Activated CD8-positive, alpha-beta T cell treated with anti-CD3 and anti-CD28 coated beads, Interleukin-2, amount 10 ng/mL, durations not matched to agents 7 days and 5 days (primary cell): ENCODE measurements around the gene SEC16B. TPM values are rescaled to one million over a fixed set of nuclear protein-coding genes. Genes with fewer than 3 reads are reported as not detected.

Source experiments
- ATAC-seq: fragments of 150-1000 bp; cut with Tn5 transposase; one replicate; pipeline ENCODE4 v1.10.0; 2021; ENCODE audit warnings: moderate library complexity
- CTCF ChIA-PET: fragments of 350-600 bp; sonication (Branson Sonifier 250); formaldehyde crosslinking; loops from one replicate; lab custom pipeline; 2021; ENCODE audit warnings: antibody characterized with exemption; lab: Charles Lee
- POLR2A ChIA-PET: fragments of 350-600 bp; sonication (Branson Sonifier 250); formaldehyde crosslinking; loops from one replicate; lab custom pipeline; 2021; ENCODE audit warnings: antibody characterized with exemption; lab: Charles Lee
- DNase-seq: peaks from one replicate; pipeline ENCODE4 v3.0.0-alpha.2; 2020
- H3K27ac Mint-ChIP-seq: one replicate; pipeline ENCODE4 v1.8.0; 2021; ENCODE audit warnings: mild to moderate bottlenecking, mixed read lengths
- H3K27me3 Mint-ChIP-seq: one replicate; pipeline ENCODE4 v1.8.0; 2021; ENCODE audit warnings: low read depth, mixed read lengths
- H3K36me3 Mint-ChIP-seq: one replicate; pipeline ENCODE4 v1.8.0; 2021; ENCODE audit warnings: low read depth, mixed read lengths
- H3K4me1 Mint-ChIP-seq: one replicate; pipeline ENCODE4 v1.8.0; 2021; ENCODE audit warnings: low read depth, mixed read lengths
- H3K4me3 Mint-ChIP-seq: one replicate; pipeline ENCODE4 v1.8.0; 2021; ENCODE audit warnings: mild to moderate bottlenecking, mixed read lengths
- H3K9me3 Mint-ChIP-seq: one replicate; pipeline ENCODE4 v1.8.0; 2022; ENCODE audit warnings: mixed read lengths; ENCODE audit not compliant: insufficient read depth
- total RNA-seq, 2 experiments: library from RNA; stranded (reverse); gene quantifications; one replicate each; pipeline ENCODE4 v1.2.3, GENCODE V29; 2021

SEC16B gene
- total RNA-seq, 2 experiments from 2014 or later: not detected

DNA sequence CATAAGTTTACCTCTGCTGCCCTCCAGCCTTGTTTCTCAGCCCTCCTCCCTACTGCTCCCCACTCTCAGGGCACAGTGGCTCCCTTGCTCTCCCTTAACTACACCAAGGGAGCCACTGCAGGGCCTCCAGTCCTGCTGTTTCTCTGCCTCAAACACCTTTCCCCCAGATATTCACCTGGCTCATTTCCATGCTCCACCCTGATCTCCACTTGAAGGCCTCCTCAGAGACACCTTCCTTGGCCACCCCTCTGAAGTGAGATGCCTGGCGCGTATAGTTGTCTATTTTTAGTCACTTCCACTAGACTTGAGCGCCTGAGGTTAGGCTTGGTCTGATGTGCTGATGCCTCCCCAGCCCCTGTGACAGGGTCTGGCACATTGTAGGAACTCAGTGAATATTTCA lies 34.9 kb downstream of the SEC16B start:
- Mint-ChIP-seq H3K27me3 (no peaks in the 10 kb centered on the region), H3K4me1 (no peaks in the 10 kb centered on the region), H3K36me3 (no peaks in the 10 kb centered on the region), H3K27ac (no peak overlapping the region), H3K4me3 (no peak overlapping the region), H3K9me3 (no peaks in the 10 kb centered on the region)
- ATAC-seq: no peak
- DNase-seq: no peak
- CTCF ChIA-PET: no interaction called here
- POLR2A ChIA-PET: no interaction called here

DNA sequence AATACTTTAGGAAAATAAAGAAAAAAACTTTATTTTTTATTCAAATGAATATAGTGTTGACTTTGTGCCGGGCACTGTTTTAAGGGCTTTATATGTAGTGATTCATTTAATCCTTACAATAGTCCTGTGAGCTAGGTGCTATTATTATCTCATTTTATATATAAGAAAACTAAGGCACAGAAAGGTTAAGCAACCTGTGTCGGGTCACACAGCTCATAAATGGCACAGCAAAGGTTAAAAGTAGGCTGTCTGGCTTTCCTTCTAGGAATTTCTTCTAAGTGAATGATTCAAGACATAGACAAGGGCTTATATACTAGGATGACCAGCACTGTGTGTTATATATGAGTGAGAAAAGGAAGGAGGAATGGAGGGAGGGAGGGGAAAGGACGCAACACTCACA lies 35.4 kb downstream of the SEC16B start:
- no peaks in the 10 kb centered on the region for H3K27me3 Mint-ChIP-seq
- no peaks in the 10 kb centered on the region for H3K36me3 Mint-ChIP-seq
- DNase-seq: no peak
- H3K4me3 Mint-ChIP-seq: no peak overlapping the region
- H3K4me1 Mint-ChIP-seq: no peaks in the 10 kb centered on the region
- ChIA-PET POLR2A (no interaction called here), CTCF (no interaction called here)
- H3K9me3 Mint-ChIP-seq: no peaks in the 10 kb centered on the region
- no peak overlapping the region for H3K27ac Mint-ChIP-seq
- ATAC-seq: no peak

DNA sequence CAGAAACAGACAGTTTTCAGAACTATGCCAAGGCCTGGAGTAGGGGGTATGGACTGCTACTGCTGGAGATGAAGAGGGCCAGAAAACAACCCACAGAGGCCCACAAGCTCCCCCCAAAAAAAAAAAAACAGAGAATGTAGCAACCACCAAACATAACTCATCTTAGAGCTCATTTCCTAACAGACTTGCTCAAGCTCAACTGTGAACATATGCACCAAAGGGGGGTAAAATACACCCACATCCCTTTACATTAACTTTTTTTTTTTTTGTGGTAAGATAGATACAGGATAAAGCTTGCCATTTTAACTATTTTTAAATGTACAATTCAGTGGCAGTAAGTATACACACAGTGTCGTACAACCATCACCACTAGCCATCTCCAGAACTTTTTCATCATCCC lies 36.0 kb downstream of the SEC16B start:
- H3K4me1 Mint-ChIP-seq: no peaks in the 10 kb centered on the region
- DNase-seq: no peak
- no peaks in the 10 kb centered on the region for H3K27me3 Mint-ChIP-seq
- no peaks in the 10 kb centered on the region for H3K36me3 Mint-ChIP-seq
- ChIA-PET CTCF (interaction anchor here (1.1 kb wide), 1 partner anchor 14 kb away, joined by 3 read pairs; no protein-coding TSS in a partner anchor), POLR2A (no interaction called here)
- H3K4me3 Mint-ChIP-seq: no peak overlapping the region
- H3K9me3 Mint-ChIP-seq: no peaks in the 10 kb centered on the region
- ATAC-seq: no peak
- no peak overlapping the region for H3K27ac Mint-ChIP-seq

DNA sequence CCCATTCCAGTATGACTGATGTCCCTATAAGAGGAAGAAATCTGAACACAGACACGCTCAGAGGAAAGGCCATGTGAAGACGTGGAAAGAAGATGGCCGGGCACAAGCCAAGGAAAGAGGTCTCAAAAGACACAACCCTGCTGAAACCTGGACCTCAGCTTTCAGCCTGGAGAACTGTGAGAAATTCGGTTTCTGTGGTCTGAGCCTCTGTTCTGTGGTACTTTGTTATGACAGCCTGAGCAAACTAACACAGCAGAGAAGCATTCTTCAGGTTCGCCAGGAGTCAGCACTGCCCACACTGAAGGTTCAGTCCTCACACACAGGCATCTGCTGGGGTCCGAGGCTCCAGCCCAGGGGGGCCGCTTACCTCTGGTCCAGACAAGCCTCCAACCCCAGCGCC lies 37.7 kb downstream of the SEC16B start:
- no peaks in the 10 kb centered on the region for H3K36me3 Mint-ChIP-seq
- no peak overlapping the region for H3K4me3 Mint-ChIP-seq
- H3K9me3 Mint-ChIP-seq: no peaks in the 10 kb centered on the region
- no peaks in the 10 kb centered on the region for H3K4me1 Mint-ChIP-seq
- ChIA-PET CTCF (no interaction called here), POLR2A (no interaction called here)
- no peak for DNase-seq
- no peak for ATAC-seq
- H3K27me3 Mint-ChIP-seq: no peaks in the 10 kb centered on the region
- no peak overlapping the region for H3K27ac Mint-ChIP-seq

DNA sequence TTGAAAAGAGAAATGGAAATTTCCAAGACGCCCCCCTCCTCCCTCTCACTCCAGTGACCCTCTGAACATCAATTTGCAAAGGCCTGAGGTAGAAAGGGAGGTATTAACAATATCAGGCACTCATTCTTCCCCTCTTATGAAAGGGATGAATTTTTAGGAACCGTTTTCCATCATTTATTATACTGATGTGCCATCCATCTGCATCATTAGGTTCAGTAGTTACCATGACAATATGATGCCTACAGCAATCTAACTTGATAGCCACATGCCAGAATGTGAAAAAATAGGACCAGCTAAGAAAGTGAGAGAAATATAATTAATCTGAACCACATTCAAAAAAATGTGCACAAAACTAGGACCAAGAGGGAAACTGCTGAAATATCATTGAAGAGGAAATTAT lies 40.9 kb downstream of the SEC16B start:
- Mint-ChIP-seq H3K27ac (no peak overlapping the region), H3K4me3 (no peak overlapping the region), H3K4me1 (no peaks in the 10 kb centered on the region), H3K27me3 (no peaks in the 10 kb centered on the region), H3K36me3 (no peaks in the 10 kb centered on the region), H3K9me3 (no peaks in the 10 kb centered on the region)
- POLR2A ChIA-PET: no interaction called here
- no peak for DNase-seq
- ATAC-seq: no peak
- CTCF ChIA-PET: no interaction called here

DNA sequence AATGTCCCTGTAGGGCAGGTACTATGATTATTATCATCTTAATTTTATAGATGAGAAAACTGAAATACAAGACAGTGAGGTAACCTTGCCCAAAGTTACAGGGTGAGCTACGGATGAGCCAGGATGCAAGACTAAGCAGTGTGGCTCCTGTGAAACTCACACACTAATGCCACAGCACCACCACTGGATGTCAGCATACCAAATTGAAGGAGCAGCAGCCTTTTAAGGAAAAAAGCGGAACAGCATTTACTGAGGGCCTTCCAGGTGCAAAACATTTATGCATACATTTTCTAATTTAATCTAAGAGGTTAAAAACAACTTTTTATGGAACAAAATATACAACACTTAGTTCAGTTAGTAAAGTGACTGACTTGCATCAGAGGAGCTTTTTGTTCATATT lies 41.7 kb downstream of the SEC16B start:
- Mint-ChIP-seq H3K27ac (no peak overlapping the region), H3K27me3 (no peaks in the 10 kb centered on the region), H3K4me3 (no peak overlapping the region), H3K9me3 (no peaks in the 10 kb centered on the region), H3K36me3 (no peaks in the 10 kb centered on the region), H3K4me1 (no peaks in the 10 kb centered on the region)
- CTCF ChIA-PET: no interaction called here
- ATAC-seq: no peak
- DNase-seq: no peak
- POLR2A ChIA-PET: no interaction called here

DNA sequence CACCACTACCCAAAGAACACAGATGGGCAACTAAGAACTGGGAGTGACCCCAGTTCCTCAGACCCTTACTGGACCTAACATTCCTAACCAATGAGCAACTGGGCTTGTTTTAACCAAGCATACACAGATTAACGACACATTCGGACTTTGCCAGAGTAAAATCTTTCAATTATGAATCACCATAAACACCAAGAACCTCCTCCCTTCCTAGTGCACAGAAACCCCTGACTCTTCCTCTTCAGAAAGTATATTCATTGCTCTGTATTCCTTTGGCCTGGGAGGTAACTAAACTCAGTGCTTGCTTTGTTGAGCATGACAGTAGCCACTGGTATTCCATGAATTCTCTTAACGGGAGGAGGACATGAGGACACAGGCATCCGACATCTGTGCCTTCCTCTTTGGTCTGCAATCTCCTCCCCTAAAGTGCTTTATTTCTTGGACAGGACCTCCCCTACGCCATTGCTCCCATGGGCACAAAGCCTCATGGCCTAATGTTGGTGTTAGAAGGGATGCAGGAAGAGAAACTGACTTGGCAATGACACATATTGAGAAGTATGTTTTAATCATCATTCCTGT lies 42.7 kb downstream of the SEC16B start:
- no peaks in the 10 kb centered on the region for H3K27me3 Mint-ChIP-seq

DNA sequence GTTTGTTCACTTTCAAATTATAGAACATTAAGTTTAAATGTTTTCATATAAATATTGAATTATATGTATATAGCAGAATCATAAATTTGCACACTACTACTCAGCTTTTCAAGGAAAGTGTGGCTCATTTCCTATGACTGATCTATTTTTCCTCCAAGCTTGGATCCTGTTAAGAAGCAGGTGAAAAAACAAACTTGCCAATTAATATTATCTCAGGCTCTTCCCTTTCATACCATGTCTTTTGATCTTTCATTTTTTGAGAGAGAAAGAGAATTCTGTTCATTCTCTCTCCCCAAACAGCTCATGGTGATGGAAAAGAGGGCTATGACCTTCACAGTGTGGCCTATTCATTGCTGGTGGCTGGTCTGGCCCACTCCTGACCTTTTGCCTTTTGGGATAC lies 43.7 kb downstream of the SEC16B start:
- Mint-ChIP-seq H3K4me1 (no peaks in the 10 kb centered on the region), H3K27ac (no peak overlapping the region), H3K36me3 (no peaks in the 10 kb centered on the region), H3K27me3 (no peaks in the 10 kb centered on the region), H3K4me3 (no peak overlapping the region), H3K9me3 (no peaks in the 10 kb centered on the region)
- DNase-seq: no peak
- no peak for ATAC-seq
- POLR2A ChIA-PET: no interaction called here
- CTCF ChIA-PET: no interaction called here

More for the DNA sequence above, 42.7 kb downstream of the SEC16B start:
- Mint-ChIP-seq H3K27ac (no peak overlapping the region), H3K36me3 (no peaks in the 10 kb centered on the region), H3K4me1 (no peaks in the 10 kb centered on the region), H3K4me3 (no peak overlapping the region), H3K9me3 (no peaks in the 10 kb centered on the region)
- DNase-seq (no peak), ATAC-seq (no peak)
- CTCF ChIA-PET: no interaction called here
- POLR2A ChIA-PET: no interaction called here

DNA sequence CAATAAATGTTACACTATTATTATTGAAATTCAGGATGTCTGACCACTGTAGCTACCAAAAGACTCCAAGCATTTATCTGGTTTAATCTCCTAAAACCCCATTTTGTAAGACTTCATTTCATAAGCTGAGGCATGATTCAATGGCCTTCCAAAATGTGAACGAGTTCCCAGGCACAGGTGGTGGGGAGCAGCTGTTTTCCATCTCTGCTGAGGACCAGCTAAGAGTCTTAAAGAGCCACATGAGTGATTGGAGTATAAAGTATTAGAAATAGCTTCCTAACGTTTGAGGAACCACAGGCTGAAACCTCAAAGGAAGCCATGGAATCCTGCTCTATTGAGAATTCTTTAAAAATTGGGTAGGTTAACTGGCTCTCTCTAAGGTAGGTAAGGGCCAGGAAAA lies 44.9 kb downstream of the SEC16B start:
- no peaks in the 10 kb centered on the region for H3K27me3 Mint-ChIP-seq
- no peak for ATAC-seq
- DNase-seq: no peak
- no peaks in the 10 kb centered on the region for H3K4me1 Mint-ChIP-seq
- no peak overlapping the region for H3K4me3 Mint-ChIP-seq
- no peaks in the 10 kb centered on the region for H3K36me3 Mint-ChIP-seq
- H3K27ac Mint-ChIP-seq: no peak overlapping the region
- H3K9me3 Mint-ChIP-seq: no peaks in the 10 kb centered on the region
- ChIA-PET CTCF (no interaction called here), POLR2A (no interaction called here)

DNA sequence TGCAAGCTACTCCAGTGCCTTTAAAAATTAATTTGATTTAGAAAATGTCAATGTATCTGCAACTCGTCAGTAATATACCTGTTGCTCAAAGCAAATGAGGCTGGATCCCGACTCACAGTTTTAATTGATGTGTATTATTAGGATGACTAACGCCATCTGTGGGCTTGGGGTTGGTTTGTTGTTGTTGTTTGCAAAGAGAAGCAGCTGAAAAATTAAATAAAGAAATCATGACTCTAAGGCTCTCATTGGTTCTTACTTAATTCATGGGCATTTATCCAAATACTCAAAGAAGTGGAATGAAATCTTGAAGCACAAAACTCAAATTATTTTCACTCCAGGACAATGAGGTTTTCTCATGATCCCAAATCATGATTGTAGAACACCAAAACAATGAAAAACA lies 46.4 kb downstream of the SEC16B start:
- ChIA-PET POLR2A (no interaction called here), CTCF (no interaction called here)
- Mint-ChIP-seq H3K27ac (no peak overlapping the region), H3K9me3 (no peaks in the 10 kb centered on the region), H3K4me3 (no peak overlapping the region), H3K36me3 (no peaks in the 10 kb centered on the region), H3K4me1 (no peaks in the 10 kb centered on the region), H3K27me3 (no peaks in the 10 kb centered on the region)
- DNase-seq: no peak
- no peak for ATAC-seq

DNA sequence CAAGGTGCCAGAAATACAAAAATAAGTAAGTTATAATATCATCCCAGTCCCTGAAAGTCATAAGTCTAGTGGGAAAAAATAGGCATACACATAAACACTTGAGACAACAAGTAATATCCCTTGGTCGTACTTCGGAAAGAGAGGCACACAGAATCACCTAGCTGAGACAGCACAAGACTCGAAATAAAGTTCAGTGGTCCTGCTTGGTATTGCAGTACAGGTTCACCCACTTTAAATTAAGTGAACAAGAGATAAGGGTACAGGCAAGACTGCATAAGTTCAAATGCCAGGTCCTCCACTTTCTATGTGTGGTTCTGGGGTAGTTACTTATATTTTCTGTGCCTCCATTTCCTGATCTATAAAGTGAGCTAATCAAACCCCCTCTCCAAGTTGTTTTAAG lies 47.6 kb downstream of the SEC16B start:
- H3K9me3 Mint-ChIP-seq: no peaks in the 10 kb centered on the region
- CTCF ChIA-PET: no interaction called here
- DNase-seq (no peak), ATAC-seq (no peak)
- no peaks in the 10 kb centered on the region for H3K4me1 Mint-ChIP-seq
- H3K36me3 Mint-ChIP-seq: no peaks in the 10 kb centered on the region
- no peak overlapping the region for H3K27ac Mint-ChIP-seq
- no peak overlapping the region for H3K4me3 Mint-ChIP-seq
- POLR2A ChIA-PET: no interaction called here
- H3K27me3 Mint-ChIP-seq: no peaks in the 10 kb centered on the region

DNA sequence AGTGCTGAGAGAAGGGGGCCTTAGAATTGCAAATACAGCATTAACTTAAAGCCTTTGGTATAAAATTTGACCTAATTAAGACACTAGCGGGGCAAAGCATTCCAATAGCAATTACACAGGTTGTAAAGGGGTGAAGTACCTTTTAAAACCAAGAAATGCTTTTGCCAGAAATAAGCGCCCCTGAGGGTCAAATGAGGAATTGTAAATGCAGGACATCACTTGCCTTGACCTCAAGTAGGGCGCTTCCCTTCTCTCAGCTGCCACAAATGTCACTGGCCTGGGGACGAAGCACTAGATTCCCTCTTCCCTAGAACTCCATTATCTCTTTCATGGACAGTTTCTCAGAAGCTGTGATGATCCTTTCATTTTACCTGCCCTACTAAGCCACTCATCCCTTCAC lies 48.3 kb downstream of the SEC16B start:
- POLR2A ChIA-PET: no interaction called here
- H3K27me3 Mint-ChIP-seq: no peaks in the 10 kb centered on the region
- no peak overlapping the region for H3K4me3 Mint-ChIP-seq
- no peaks in the 10 kb centered on the region for H3K4me1 Mint-ChIP-seq
- no peaks in the 10 kb centered on the region for H3K9me3 Mint-ChIP-seq
- no peaks in the 10 kb centered on the region for H3K36me3 Mint-ChIP-seq
- H3K27ac Mint-ChIP-seq: no peak overlapping the region
- CTCF ChIA-PET: no interaction called here
- DNase-seq (no peak), ATAC-seq (no peak)

DNA sequence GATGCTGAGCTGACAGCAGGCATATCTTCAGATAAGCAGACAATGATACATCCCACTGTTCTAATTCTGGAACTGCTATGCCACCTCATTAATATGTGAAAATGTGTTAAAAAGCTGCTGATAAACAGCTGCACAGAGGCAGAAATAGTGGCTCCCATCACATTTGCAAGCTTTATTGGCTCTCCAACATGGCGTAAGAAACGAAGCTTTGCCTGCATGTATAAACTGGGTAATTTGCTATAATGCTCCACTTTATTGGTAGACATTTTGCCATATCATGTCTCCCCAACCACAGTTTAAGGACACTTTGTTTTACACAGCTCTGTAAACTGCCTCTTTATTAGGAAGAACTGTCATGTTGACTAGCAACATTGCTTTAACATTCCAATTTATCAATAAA lies 49.8 kb downstream of the SEC16B start:
- H3K27me3 Mint-ChIP-seq: no peaks in the 10 kb centered on the region

More for the DNA sequence above, 49.8 kb downstream of the SEC16B start:
- ChIA-PET POLR2A (no interaction called here), CTCF (no interaction called here)
- Mint-ChIP-seq H3K4me3 (no peak overlapping the region), H3K36me3 (no peaks in the 10 kb centered on the region), H3K9me3 (no peaks in the 10 kb centered on the region), H3K4me1 (no peaks in the 10 kb centered on the region), H3K27ac (no peak overlapping the region)
- ATAC-seq: no peak
- no peak for DNase-seq
